OCI-LY7 (cell line): ENCODE measurements around the gene BDKRB2. TPM values are rescaled to one million over a fixed set of nuclear protein-coding genes. Genes with fewer than 3 reads are reported as not detected.

ENCODE experiments used
- BruUV-seq: library from RNA; stranded (reverse); fragments of 400-500 nt; replicated peaks from 2 replicates; lab custom pipeline; 2021; lab: Mats Ljungman, UMichigan
- CTCF ChIA-PET: fragments of 300-600 bp; sonication (Branson Sonifier 250); formaldehyde crosslinking; loops from one replicate; lab custom pipeline; 2022; ENCODE audit warnings: antibody characterized with exemption; ENCODE audit not compliant: unreplicated experiment; lab: Charles Lee
- POLR2A ChIA-PET: fragments of 300-600 bp; sonication (Branson Sonifier 250); formaldehyde crosslinking; loops from one replicate; lab custom pipeline; 2022; ENCODE audit warnings: antibody characterized with exemption; lab: Charles Lee
- DNase-seq: peaks from one replicate; pipeline ENCODE4 v3.0.0-alpha.2; 2015; ENCODE audit warnings: low spot score
- H2AFZ ChIP-seq: fragments of 200-600 bp; sonication (generic), shearing (Covaris generic); 2 replicates; pipeline ENCODE4 v1.6.1; 2014; ENCODE audit warnings: mild to moderate bottlenecking, antibody characterized with exemption, low read length, moderate library complexity
- H3K27ac ChIP-seq: fragments of 200-600 bp; sonication (generic); 2 replicates; pipeline ENCODE4 v1.5.1; 2014; ENCODE audit warnings: mixed run types, low read depth, mild to moderate bottlenecking, moderate library complexity, low read length, inconsistent platforms; ENCODE audit not compliant: poor library complexity, severe bottlenecking
- H3K36me3 ChIP-seq: fragments of 200-600 bp; sonication (generic); 2 replicates; pipeline ENCODE4 v1.6.1; 2014; ENCODE audit warnings: mild to moderate bottlenecking, antibody characterized with exemption, low read length, moderate library complexity, mixed read lengths; ENCODE audit not compliant: insufficient read depth
- H3K4me1 ChIP-seq: fragments of 200-600 bp; sonication (generic); 2 replicates; pipeline ENCODE4 v1.5.1; 2014; ENCODE audit warnings: mild to moderate bottlenecking, low read length; ENCODE audit not compliant: insufficient read depth, poor library complexity, severe bottlenecking
- H3K4me2 ChIP-seq: fragments of 200-600 bp; sonication (generic); 2 replicates; pipeline ENCODE4 v1.6.1; 2014; ENCODE audit warnings: mild to moderate bottlenecking, low read length
- H3K4me3 ChIP-seq: fragments of 200-600 bp; sonication (generic); 2 replicates; pipeline ENCODE4 v1.5.1; 2014; ENCODE audit warnings: mild to moderate bottlenecking, low read depth, low read length; ENCODE audit not compliant: poor library complexity, severe bottlenecking
- H3K79me2 ChIP-seq: fragments of 200-600 bp; sonication (generic); 2 replicates; pipeline ENCODE4 v1.6.1; 2016; ENCODE audit warnings: low read depth, mild to moderate bottlenecking, low read length, moderate library complexity, mixed read lengths; ENCODE audit not compliant: insufficient read depth
- H3K9me2 ChIP-seq: fragments of 200-600 bp; sonication (generic); 2 replicates; pipeline ENCODE4 v1.6.1; 2016; ENCODE audit warnings: mild to moderate bottlenecking, low read length, mixed read lengths; ENCODE audit not compliant: insufficient read depth
- H3K9me3 ChIP-seq: fragments of 200-600 bp; sonication (generic); 2 replicates; pipeline ENCODE4 v1.6.1; 2014; ENCODE audit warnings: mild to moderate bottlenecking, mixed run types, low read length, mixed read lengths
- H4K20me1 ChIP-seq: fragments of 200-600 bp; sonication (generic); 2 replicates; pipeline ENCODE4 v1.6.1; 2014; ENCODE audit warnings: mild to moderate bottlenecking, antibody characterized with exemption, low read length, moderate library complexity, mixed read lengths; ENCODE audit not compliant: insufficient read depth
- EZH2phosphoT487 ChIP-seq: fragments of 200-600 bp; sonication (generic); IDR thresholded peaks from 2 replicates; pipeline ENCODE4 v1.6.1; 2018; ENCODE audit warnings: low read depth, borderline replicate concordance, mild to moderate bottlenecking, mixed run types, antibody characterized with exemption, low read length, moderate library complexity, mixed read lengths
- intact Hi-C: fragments of 100-400 bp; cut with micrococcal nuclease; formaldehyde crosslinking; loops from one replicate; pipeline ENCODE4 v1.10.0; 2022; ENCODE audit not compliant: unreplicated experiment
- total RNA-seq, 2 experiments: library from RNA; depleted of rRNA in 1 of 2; stranded (reverse); fragments of >200 nt in 1 of 2; shearing (Covaris generic) in 1 of 2; gene quantifications; 2 replicates each; pipeline ENCODE4 v1.2.3, GENCODE V29; 2014 to 2022
- TF ChIP-seq, protein P1 (sequence below): fragments of 200-600 bp; sonication (generic); conservative IDR thresholded peaks from 2 replicates; pipeline ENCODE4 v1.5.1; 2014; ENCODE audit warnings: mild to moderate bottlenecking, antibody characterized with exemption, low read length, moderate library complexity, mixed read lengths

The BDKRB2 gene
- total RNA-seq, 2 experiments from 2014 or later: 0.17 TPM; not detected in 1

DNA sequence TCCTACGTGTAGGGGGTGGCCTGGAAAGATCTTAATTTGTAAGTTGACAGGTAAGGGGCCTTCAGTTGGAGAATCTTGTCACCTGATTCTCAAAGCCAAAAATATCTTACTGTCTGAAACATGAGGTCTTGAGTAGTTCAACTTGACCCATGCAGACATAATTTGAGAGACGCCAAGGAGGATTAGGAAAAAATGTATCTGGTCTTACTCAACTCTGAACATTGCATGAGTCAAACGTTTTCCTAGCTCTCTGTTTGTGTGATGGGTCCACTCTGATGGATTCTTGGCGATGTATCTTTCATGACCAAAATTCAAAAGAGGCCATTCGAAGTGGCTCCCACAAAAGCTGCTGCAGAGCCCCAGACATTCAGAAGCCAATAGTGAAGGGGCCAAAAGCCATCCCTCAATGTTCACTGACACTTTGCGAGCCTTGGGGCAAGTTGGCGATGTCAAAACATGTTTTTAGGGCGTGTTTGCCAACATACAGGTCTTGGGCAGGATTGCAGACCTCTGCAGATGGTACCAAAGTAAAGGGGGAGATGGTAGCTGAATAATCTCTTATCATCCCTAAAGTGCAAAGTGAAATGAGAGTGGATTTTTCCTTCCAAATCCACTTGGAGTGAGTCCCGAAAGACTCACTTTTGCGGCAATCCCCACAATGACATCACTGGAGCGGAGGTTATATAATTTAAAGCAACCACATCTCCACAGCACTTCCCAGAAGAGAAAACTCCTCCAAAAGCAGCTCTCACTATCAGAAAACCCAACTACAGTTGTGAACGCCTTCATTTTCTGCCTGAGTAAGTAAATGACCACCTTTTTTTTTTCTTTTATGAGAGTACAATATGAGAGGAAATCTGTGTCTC lies 51.1 kb downstream of the BDKRB2 start, which contains the start of gene BDKRB1:
BDKRB1 (plus strand) TSS at position 710 of the 866 bp plus-strand sequence. CDS start 7,473 bp downstream, outside the sequence.
- intact Hi-C loops: no loop called here
- Histone ChIP-seq H4K20me1 (no peaks in the 10 kb centered on the region), H3K4me2 (no peak within 1 kb of the TSS), H3K27ac (no peak within 1 kb of the TSS), H3K36me3 (no peaks in the 10 kb centered on the region), H2AFZ (no peak within 1 kb of the TSS), H3K4me3 (no peak within 1 kb of the TSS), H3K9me3 (no peaks in the 10 kb centered on the region), H3K4me1 (no peaks in the 10 kb centered on the region), H3K9me2 (no peaks in the 10 kb centered on the region), H3K79me2 (no peaks in the 10 kb centered on the region)
- TF ChIP-seq EZH2phosphoT487: no peak
- TF ChIP-seq, protein P1, sequence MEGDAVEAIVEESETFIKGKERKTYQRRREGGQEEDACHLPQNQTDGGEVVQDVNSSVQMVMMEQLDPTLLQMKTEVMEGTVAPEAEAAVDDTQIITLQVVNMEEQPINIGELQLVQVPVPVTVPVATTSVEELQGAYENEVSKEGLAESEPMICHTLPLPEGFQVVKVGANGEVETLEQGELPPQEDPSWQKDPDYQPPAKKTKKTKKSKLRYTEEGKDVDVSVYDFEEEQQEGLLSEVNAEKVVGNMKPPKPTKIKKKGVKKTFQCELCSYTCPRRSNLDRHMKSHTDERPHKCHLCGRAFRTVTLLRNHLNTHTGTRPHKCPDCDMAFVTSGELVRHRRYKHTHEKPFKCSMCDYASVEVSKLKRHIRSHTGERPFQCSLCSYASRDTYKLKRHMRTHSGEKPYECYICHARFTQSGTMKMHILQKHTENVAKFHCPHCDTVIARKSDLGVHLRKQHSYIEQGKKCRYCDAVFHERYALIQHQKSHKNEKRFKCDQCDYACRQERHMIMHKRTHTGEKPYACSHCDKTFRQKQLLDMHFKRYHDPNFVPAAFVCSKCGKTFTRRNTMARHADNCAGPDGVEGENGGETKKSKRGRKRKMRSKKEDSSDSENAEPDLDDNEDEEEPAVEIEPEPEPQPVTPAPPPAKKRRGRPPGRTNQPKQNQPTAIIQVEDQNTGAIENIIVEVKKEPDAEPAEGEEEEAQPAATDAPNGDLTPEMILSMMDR: no peak
- ChIA-PET CTCF (no interaction called here), POLR2A (no interaction called here)
- no TSS peak for BruUV-seq
- no peak for DNase-seq

DNA sequence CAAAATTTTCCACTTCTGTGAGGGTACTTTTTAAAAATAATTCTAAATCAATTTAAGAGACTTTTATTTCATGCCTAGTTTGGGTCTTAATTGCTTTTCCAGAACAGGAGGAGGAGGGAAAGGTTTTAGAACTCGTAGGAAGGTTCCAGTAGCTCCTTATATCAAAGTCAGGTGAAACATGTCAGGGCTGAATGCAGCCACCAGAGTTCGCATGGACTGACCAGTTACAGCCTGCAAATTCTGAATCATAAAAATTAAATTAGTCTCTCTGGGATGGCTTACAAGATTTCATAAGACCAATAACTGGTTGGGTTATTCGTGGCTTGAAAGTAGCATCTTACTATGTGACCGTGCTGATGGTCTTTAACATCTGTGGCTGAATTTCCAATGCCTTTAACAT lies 51.8 kb downstream of the BDKRB2 start:
- H3K9me2 ChIP-seq: no peaks in the 10 kb centered on the region
- intact Hi-C loops: no loop called here
- no peak overlapping the region for H3K4me3 ChIP-seq
- ChIA-PET CTCF (no interaction called here), POLR2A (no interaction called here)
- H3K36me3 ChIP-seq: no peaks in the 10 kb centered on the region
- no peaks in the 10 kb centered on the region for H3K4me1 ChIP-seq
- H2AFZ ChIP-seq: no peak overlapping the region
- H4K20me1 ChIP-seq: no peaks in the 10 kb centered on the region
- BruUV-seq: no TSS peak
- no peaks in the 10 kb centered on the region for H3K9me3 ChIP-seq
- DNase-seq: no peak
- H3K4me2 ChIP-seq: no peak overlapping the region
- TF ChIP-seq, protein P1: no peak
- H3K79me2 ChIP-seq: no peaks in the 10 kb centered on the region
- H3K27ac ChIP-seq: no peak overlapping the region

DNA sequence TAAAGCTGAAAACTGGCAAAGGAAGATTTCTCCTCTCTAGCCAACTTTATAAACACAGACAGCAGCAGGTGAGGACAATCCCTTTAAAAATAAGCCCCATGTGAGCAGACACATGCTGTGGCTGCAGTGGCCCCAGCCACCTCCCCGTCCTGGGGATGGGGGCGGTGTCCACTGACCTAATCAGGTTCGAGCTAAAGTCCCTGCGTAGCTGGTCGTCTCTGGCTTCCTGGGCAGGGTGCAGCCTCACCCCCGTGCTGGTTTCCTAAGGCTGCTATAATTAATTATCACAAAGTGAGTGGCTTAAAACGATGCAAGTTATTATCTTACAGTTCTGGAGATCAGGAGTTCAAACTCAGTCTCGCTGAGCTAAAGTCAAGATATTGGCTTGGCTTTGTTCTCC lies 52.4 kb downstream of the BDKRB2 start:
- Histone ChIP-seq H4K20me1 (no peaks in the 10 kb centered on the region), H3K4me3 (no peak overlapping the region), H2AFZ (no peak overlapping the region), H3K36me3 (no peaks in the 10 kb centered on the region), H3K27ac (no peak overlapping the region), H3K4me2 (no peak overlapping the region), H3K9me3 (no peaks in the 10 kb centered on the region), H3K4me1 (no peaks in the 10 kb centered on the region), H3K9me2 (no peaks in the 10 kb centered on the region), H3K79me2 (no peaks in the 10 kb centered on the region)
- no peak for DNase-seq
- POLR2A ChIA-PET: interaction anchor here (0.9 kb wide), 1 partner anchor 209 kb away, joined by 3 read pairs; no protein-coding TSS in a partner anchor
- TF ChIP-seq, protein P1: no peak
- TF ChIP-seq EZH2phosphoT487: no peak
- CTCF ChIA-PET: no interaction called here
- intact Hi-C loops: no loop called here
- no TSS peak for BruUV-seq
